Spleen (tissue), 7 donors: ENCODE results near the gene SSTR5.

Source experiments
- CTCF ChIP-seq, 11 experiments: fragments of 200-600 bp in 7 of 11; fragments of 450-650 bp in 4 of 11; sonication (generic) in 4 of 11; IDR thresholded peaks in 8 of 11; conservative IDR thresholded peaks in 3 of 11; 1 replicate in 7 of 11; 2 replicates in 4 of 11; pipeline versions ENCODE4 v1.4.0 to v1.8.0; 2016 to 2021; ENCODE audit warnings: antibody characterized with exemption in 11 of 11, inconsistent platforms in 4 of 11, mild to moderate bottlenecking in 1 of 11
- POLR2A ChIP-seq, 3 donors: fragments of 450-650 bp; IDR thresholded peaks; one replicate each; pipeline ENCODE4 v1.5.1; 2017; ENCODE audit warnings: antibody characterized with exemption in 3 of 3, mild to moderate bottlenecking in 1 of 3
- donor health status: DM: no; HTN: no; CAD: no; lungs with moderate emphysema.
- donor health status: DM: no; HTN: no; CAD: no.
- donor health status: DM: no; HTN: no; CAD: no.

DNA sequence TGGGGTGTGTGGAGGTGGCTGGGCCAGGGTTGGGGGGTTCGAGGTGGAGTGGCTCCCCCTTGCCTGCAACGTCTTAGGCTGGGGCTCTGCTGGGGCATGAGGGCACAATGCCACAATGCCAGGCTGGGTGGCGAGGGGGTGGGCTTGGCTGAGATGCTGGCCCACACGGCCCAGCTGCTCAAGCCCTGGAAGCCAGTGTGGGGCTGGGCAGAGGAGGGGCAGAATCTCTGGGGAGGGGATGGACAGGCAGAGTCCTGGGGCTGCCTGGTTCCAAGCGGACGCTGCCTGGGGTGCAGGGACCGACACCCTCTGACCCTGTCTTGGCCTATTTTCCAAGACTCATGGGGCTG is 37.5 kb upstream of the SSTR5 start:
- no peak for TF ChIP-seq CTCF (IDR thresholded peaks at IDR 0.05 in 8 of 11, conservative IDR thresholded peaks at IDR 0.05 in 3 of 11)
- no peak for TF ChIP-seq POLR2A (IDR thresholded peaks at IDR 0.05)
